Liver (tissue), 9 donors: Measurements from ENCODE around the gene GART. TPM values are rescaled to one million over a fixed set of nuclear protein-coding genes. Genes with fewer than 3 reads are reported as not detected.

Source experiments
- DNase-seq: peaks from one replicate; pipeline ENCODE4 v3.0.0-alpha.2; 2017; ENCODE audit warnings: low spot score
- H3K27ac ChIP-seq, 2 donors: one replicate each; pipeline ENCODE4 v1.7.0; 2013; ENCODE audit warnings: inconsistent platforms in 2 of 2, low read length in 2 of 2, control low read depth in 1 of 2, low read depth in 1 of 2, mild to moderate bottlenecking in 1 of 2
- H3K27me3 ChIP-seq, 4 donors: one replicate each; pipeline versions ENCODE4 v1.6.1 to v1.7.0; 2013; ENCODE audit warnings: low read length in 3 of 4, inconsistent platforms in 1 of 4, mild to moderate bottlenecking in 1 of 4, moderate library complexity in 1 of 4; ENCODE audit not compliant: control insufficient read depth in 4 of 4, insufficient read depth in 4 of 4
- H3K36me3 ChIP-seq, 4 donors: one replicate each; pipeline versions ENCODE4 v1.6.1 to v1.7.0; 2013; ENCODE audit warnings: low read length in 3 of 4, mild to moderate bottlenecking in 3 of 4, low read depth in 1 of 4, moderate library complexity in 1 of 4; ENCODE audit not compliant: control insufficient read depth in 4 of 4, insufficient read depth in 3 of 4
- H3K4me1 ChIP-seq, 4 donors: one replicate each; pipeline versions ENCODE4 v1.6.1 to v1.7.0; 2013; ENCODE audit warnings: low read length in 3 of 4, mild to moderate bottlenecking in 3 of 4, moderate library complexity in 1 of 4; ENCODE audit not compliant: control insufficient read depth in 4 of 4, insufficient read depth in 4 of 4
- H3K4me3 ChIP-seq, 3 donors: one replicate each; pipeline versions ENCODE4 v1.6.1 to v1.7.0; 2013; ENCODE audit warnings: low read length in 3 of 3, control low read depth in 1 of 3, low read depth in 1 of 3, mild to moderate bottlenecking in 1 of 3
- H3K9ac ChIP-seq, 2 donors: one replicate each; pipeline ENCODE4 v1.7.0; 2013; ENCODE audit warnings: low read length in 2 of 2, mild to moderate bottlenecking in 2 of 2, moderate library complexity in 2 of 2, control low read depth in 1 of 2, low read depth in 1 of 2
- H3K9me3 ChIP-seq, 4 donors: one replicate each; pipeline versions ENCODE4 v1.6.1 to v1.7.0; 2013; ENCODE audit warnings: low read length in 3 of 4; ENCODE audit not compliant: control insufficient read depth in 4 of 4
- CTCF ChIP-seq: fragments of 150-350 bp; IDR thresholded peaks from 2 replicates; pipeline ENCODE4 v1.5.1; 2017; ENCODE audit warnings: improper control_type of control experiment, low read depth, low read length; ENCODE audit not compliant: missing input control
- EGR1 ChIP-seq, 2 donors: IDR thresholded peaks; 2 replicates each; pipeline ENCODE4 v1.6.1; 2016 to 2018; ENCODE audit warnings: antibody characterized with exemption in 2 of 2, low read depth in 2 of 2
- FOXA1 ChIP-seq: IDR thresholded peaks from 2 replicates; pipeline ENCODE4 v1.6.1; 2016; ENCODE audit warnings: antibody characterized with exemption
- FOXA2 ChIP-seq: IDR thresholded peaks from 2 replicates; pipeline ENCODE4 v1.6.1; 2016; ENCODE audit warnings: antibody characterized with exemption
- NR2F2 ChIP-seq: IDR thresholded peaks from 2 replicates; pipeline ENCODE4 v1.6.1; 2016; ENCODE audit warnings: antibody characterized with exemption
- RAD21 ChIP-seq, 2 donors: IDR thresholded peaks; 2 replicates each; pipeline ENCODE4 v1.6.1; 2016; ENCODE audit warnings: antibody characterized with exemption in 2 of 2, mild to moderate bottlenecking in 2 of 2
- RXRA ChIP-seq, 2 donors: IDR thresholded peaks; 2 replicates each; pipeline ENCODE4 v1.6.1; 2017 to 2018; ENCODE audit warnings: antibody characterized with exemption in 2 of 2, mild to moderate bottlenecking in 1 of 2
- TAF1 ChIP-seq: conservative IDR thresholded peaks from 2 replicates; pipeline ENCODE4 v1.6.1; 2016; ENCODE audit warnings: antibody characterized with exemption, mild to moderate bottlenecking
- YY1 ChIP-seq: IDR thresholded peaks from 2 replicates; pipeline ENCODE4 v1.6.1; 2016; ENCODE audit warnings: antibody characterized with exemption, mild to moderate bottlenecking
- WGBS: extraction: QIAGEN DNeasy Blood & Tissue Kit; methylation state at CpG from one replicate; pipeline ENCODE4 v1.1.7; 2013; 5-methylcytosine and 5-hydroxymethylcytosine counted together
- polyA plus RNA-seq, 2 donors: library from polyadenylated mRNA; stranded (reverse) in 1 of 2; unstranded in 1 of 2; fragments of 200-250 nt in 1 of 2; fragments of >200 nt in 1 of 2; fragmentation: Nextera tagmentation in 1 of 2; extraction: Ambion mirVana in 1 of 2; gene quantifications; one replicate each; pipeline versions ENCODE4 v1.2.1 to v1.2.3, GENCODE V29; 2013 to 2015
- total RNA-seq, 2 donors: library from RNA; depleted of rRNA; stranded (reverse); fragments of >200 nt; gene quantifications; one replicate each; pipeline ENCODE4 v1.2.3, GENCODE V29; 2014
- TF ChIP-seq, protein P1 (sequence below): IDR thresholded peaks from 2 replicates; pipeline ENCODE4 v1.6.1; 2016; ENCODE audit warnings: antibody characterized with exemption
- TF ChIP-seq, protein P2 (sequence below): IDR thresholded peaks from 2 replicates; pipeline ENCODE4 v1.6.1; 2016; ENCODE audit warnings: antibody characterized with exemption
- TF ChIP-seq, protein P3 (sequence below): IDR thresholded peaks from 2 replicates; pipeline ENCODE4 v1.6.1; 2016; ENCODE audit warnings: antibody characterized with exemption
- TF ChIP-seq, protein P4 (sequence below): IDR thresholded peaks from 2 replicates; pipeline ENCODE4 v1.6.1; 2016; ENCODE audit warnings: antibody characterized with exemption, mild to moderate bottlenecking
- donor health status: healthy.
- donor health status: healthy.
- donor health status: healthy.
- donor health status: healthy.
- donor health status: healthy.

The GART gene
- total and polyA plus RNA-seq, 4 donors, result 15.7 to 76.8 (median 32.0) TPM

DNA sequence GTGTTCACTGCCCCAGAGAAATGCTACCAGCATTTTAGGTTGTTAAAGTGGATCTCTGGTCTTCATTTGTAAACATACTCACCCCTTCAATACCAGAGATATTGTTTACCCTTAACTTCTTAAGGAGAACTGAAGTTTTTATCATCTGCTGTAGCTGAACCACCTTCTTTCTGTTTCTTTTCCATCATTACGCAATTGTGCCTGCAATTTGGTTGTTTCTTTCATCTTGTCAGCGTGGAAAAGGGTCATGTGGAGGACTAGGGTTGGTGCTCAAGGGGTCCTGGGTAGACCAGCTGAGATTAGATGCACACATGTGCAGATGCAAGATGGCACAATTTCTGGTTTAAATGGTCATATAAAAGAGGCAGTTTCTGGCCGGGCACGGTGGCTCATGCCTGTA, 23.0 kb downstream of the GART start:
- H3K36me3 ChIP-seq, result peaks cover 8 to 54% (median 40%) of the 10 kb centered on the region in 4 donors
- DNase-seq, result no peak
- WGBS, result 94% methylated on average over 4 of the region's 4 CpGs

DNA sequence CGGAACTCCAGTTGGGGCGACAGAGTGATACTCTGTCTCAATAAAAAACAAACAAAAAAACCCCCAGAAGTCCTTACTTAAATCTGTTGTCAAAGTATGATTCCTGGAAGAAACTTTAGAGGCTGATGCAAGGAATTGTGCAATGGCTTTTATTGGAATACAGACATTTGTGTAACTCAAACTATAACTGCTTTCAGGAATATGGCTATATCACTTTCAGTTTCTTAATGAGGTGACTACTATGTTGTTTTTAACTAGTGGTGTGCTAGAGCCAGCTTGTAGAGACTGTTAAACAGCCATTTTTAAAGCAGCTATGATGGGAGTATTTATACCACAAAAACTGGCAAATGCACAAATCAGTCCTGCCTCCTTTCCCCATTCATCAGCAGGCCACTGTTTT, 27.7 kb downstream of the GART start:
- H3K9me3 ChIP-seq, result no peaks in the 10 kb centered on the region
- no peak overlapping the region for H3K27ac ChIP-seq
- no peaks in the 10 kb centered on the region for H3K4me1 ChIP-seq
- DNase-seq, result no peak
- H3K9ac ChIP-seq, result no peak overlapping the region
- no peaks in the 10 kb centered on the region for H3K27me3 ChIP-seq
- no peak overlapping the region for H3K4me3 ChIP-seq
- TF ChIP-seq, protein P1, sequence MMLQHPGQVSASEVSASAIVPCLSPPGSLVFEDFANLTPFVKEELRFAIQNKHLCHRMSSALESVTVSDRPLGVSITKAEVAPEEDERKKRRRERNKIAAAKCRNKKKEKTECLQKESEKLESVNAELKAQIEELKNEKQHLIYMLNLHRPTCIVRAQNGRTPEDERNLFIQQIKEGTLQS, result no peak
- no peak for TF ChIP-seq RAD21 (IDR thresholded peaks at IDR 0.05)
- TF ChIP-seq TAF1, result no peak
- TF ChIP-seq NR2F2, result no peak
- TF ChIP-seq EGR1 (IDR thresholded peaks at IDR 0.05; ENCODE audit: low read depth in 2 of 2), result no peak
- TF ChIP-seq, protein P2, sequence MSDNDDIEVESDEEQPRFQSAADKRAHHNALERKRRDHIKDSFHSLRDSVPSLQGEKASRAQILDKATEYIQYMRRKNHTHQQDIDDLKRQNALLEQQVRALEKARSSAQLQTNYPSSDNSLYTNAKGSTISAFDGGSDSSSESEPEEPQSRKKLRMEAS, result no peak
- H3K36me3 ChIP-seq, result peaks cover 9 to 62% (median 47%) of the 10 kb centered on the region in 4 donors
- WGBS, result 99% methylated on average over 2 of the region's 2 CpGs

More for the DNA sequence above, 23.0 kb downstream of the GART start:
- no peaks in the 10 kb centered on the region for H3K27me3 ChIP-seq
- peaks cover 0 to 2% (median 0%) of the 10 kb centered on the region in 4 donors for H3K4me1 ChIP-seq
- H3K4me3 ChIP-seq, result no peak overlapping the region
- TF ChIP-seq, protein P3, sequence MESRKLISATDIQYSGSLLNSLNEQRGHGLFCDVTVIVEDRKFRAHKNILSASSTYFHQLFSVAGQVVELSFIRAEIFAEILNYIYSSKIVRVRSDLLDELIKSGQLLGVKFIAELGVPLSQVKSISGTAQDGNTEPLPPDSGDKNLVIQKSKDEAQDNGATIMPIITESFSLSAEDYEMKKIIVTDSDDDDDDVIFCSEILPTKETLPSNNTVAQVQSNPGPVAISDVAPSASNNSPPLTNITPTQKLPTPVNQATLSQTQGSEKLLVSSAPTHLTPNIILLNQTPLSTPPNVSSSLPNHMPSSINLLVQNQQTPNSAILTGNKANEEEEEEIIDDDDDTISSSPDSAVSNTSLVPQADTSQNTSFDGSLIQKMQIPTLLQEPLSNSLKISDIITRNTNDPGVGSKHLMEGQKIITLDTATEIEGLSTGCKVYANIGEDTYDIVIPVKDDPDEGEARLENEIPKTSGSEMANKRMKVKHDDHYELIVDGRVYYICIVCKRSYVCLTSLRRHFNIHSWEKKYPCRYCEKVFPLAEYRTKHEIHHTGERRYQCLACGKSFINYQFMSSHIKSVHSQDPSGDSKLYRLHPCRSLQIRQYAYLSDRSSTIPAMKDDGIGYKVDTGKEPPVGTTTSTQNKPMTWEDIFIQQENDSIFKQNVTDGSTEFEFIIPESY, result no peak
- TF ChIP-seq, protein P1, result no peak
- no peak for TF ChIP-seq CTCF
- no peak for TF ChIP-seq TAF1
- no peak for TF ChIP-seq FOXA1
- no peak for TF ChIP-seq EGR1 (IDR thresholded peaks at IDR 0.05; ENCODE audit: low read depth in 2 of 2)
- no peak for TF ChIP-seq RAD21 (IDR thresholded peaks at IDR 0.05)
- no peak for TF ChIP-seq FOXA2
- no peak for TF ChIP-seq YY1
- TF ChIP-seq NR2F2, result no peak
- H3K9ac ChIP-seq, result no peak overlapping the region
- no peaks in the 10 kb centered on the region for H3K9me3 ChIP-seq
- no peak overlapping the region for H3K27ac ChIP-seq

DNA sequence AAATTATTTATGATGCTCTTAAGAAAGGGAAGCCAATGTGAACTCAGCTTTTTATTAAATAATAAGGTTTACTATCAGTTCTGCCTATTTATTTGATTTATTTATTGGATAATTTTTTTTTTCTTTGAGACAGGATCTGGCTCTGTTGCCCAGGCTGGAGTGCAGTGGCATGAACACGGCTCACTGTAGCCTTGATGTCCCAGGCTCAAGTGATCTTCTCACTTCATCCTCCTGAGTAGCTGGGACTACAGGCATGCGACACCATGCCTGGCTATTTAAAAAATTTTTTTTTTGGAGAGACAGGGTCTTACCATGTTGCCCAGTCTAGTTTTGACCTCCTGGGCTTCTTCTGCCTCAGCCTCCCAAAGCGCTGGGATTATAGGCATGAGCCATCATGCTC, 29.4 kb downstream of the GART start:
- H3K4me3 ChIP-seq, result no peak overlapping the region
- 99% methylated on average over 3 of the region's 3 CpGs for WGBS
- no peak for TF ChIP-seq CTCF
- no peak for TF ChIP-seq RXRA (IDR thresholded peaks at IDR 0.05)
- TF ChIP-seq, protein P3, result no peak
- TF ChIP-seq YY1, result no peak
- TF ChIP-seq FOXA1, result no peak
- TF ChIP-seq, protein P4, sequence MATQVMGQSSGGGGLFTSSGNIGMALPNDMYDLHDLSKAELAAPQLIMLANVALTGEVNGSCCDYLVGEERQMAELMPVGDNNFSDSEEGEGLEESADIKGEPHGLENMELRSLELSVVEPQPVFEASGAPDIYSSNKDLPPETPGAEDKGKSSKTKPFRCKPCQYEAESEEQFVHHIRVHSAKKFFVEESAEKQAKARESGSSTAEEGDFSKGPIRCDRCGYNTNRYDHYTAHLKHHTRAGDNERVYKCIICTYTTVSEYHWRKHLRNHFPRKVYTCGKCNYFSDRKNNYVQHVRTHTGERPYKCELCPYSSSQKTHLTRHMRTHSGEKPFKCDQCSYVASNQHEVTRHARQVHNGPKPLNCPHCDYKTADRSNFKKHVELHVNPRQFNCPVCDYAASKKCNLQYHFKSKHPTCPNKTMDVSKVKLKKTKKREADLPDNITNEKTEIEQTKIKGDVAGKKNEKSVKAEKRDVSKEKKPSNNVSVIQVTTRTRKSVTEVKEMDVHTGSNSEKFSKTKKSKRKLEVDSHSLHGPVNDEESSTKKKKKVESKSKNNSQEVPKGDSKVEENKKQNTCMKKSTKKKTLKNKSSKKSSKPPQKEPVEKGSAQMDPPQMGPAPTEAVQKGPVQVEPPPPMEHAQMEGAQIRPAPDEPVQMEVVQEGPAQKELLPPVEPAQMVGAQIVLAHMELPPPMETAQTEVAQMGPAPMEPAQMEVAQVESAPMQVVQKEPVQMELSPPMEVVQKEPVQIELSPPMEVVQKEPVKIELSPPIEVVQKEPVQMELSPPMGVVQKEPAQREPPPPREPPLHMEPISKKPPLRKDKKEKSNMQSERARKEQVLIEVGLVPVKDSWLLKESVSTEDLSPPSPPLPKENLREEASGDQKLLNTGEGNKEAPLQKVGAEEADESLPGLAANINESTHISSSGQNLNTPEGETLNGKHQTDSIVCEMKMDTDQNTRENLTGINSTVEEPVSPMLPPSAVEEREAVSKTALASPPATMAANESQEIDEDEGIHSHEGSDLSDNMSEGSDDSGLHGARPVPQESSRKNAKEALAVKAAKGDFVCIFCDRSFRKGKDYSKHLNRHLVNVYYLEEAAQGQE, result no peak
- no peaks in the 10 kb centered on the region for H3K9me3 ChIP-seq
- no peak overlapping the region for H3K27ac ChIP-seq
- H3K36me3 ChIP-seq, result peaks cover 9 to 61% (median 43%) of the 10 kb centered on the region in 4 donors
- H3K4me1 ChIP-seq, result no peaks in the 10 kb centered on the region
- H3K27me3 ChIP-seq, result no peaks in the 10 kb centered on the region
- no peak overlapping the region for H3K9ac ChIP-seq
- DNase-seq, result no peak
